ENCODE measurements around the gene USP21.
A peak's percentile ranks its signal among the peaks of the same experiment; 100 is the strongest.

The USP21 gene

GRCh38 chr1:161172776-161173376, 13.6 kb downstream of the USP21 start:
- no peak for TF ChIP-seq CTCF (IDR thresholded peaks at IDR 0.05; ENCODE audit: insufficient read depth, low read length, poor library complexity, severe bottlenecking)
- Histone ChIP-seq H3K36me3 (ENCODE audit: control insufficient read depth, insufficient read depth, low read length) (peaks cover 32% of the 10 kb centered on the region), H3K27me3 (replicated peaks; ENCODE audit: control insufficient read depth, insufficient read depth, low read length) (no peaks in the 10 kb centered on the region), H3K4me3 (replicated peaks; ENCODE audit: low read depth, low read length) (no peak overlapping the region)
- no peak for DNase-seq (ENCODE audit: extremely low read depth, insufficient read length)

DNA sequence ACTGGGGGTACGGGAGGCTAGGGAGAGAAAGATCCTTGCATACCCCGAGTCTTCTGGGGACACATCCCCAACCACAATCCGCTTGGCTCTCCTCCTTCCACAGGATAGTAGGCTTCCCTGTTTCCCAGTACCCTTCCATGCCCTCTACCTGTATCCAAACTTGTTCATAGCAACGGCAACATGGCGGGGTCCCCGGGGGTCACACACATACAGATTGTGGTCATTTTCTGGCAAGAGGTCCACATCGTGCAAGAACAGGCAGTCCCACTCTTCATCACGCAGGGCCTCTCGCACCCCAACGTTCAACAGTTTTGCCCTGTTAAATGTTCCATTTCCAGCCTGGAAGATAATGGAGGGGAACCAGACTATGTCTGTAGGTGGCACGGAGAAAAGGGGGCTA, 14.4 kb downstream of the USP21 start:
- Histone ChIP-seq H3K4me3 (replicated peaks; ENCODE audit: low read depth, low read length) (no peak overlapping the region), H3K27me3 (replicated peaks; ENCODE audit: control insufficient read depth, insufficient read depth, low read length) (no peaks in the 10 kb centered on the region), H3K36me3 (ENCODE audit: control insufficient read depth, insufficient read depth, low read length) (peaks cover 32% of the 10 kb centered on the region)
- no peak for TF ChIP-seq CTCF (IDR thresholded peaks at IDR 0.05; ENCODE audit: insufficient read depth, low read length, poor library complexity, severe bottlenecking)
- DNase-seq (ENCODE audit: extremely low read depth, insufficient read length) = no peak

DNA sequence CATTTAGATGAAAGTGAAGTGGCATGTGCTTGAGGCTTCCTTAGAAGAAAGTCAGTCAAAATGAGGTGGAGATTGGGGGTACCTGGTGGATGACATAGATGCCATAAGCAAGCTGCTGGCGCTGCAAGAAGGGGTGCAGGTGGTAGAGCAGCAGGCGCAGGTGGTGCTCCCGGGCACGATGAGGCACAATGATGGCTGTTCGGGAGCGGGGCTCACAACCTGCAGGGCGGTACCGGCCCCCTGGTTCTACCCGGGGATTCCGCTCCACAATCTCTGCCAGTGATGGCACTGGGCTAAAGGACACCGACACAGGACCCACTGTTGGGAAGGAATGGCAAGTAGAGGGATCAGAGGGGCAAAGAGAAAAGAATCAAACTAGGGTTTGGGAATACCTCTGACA, 15.6 kb downstream of the USP21 start:
- no peak for DNase-seq (ENCODE audit: extremely low read depth, insufficient read length)
- no peak for TF ChIP-seq CTCF (IDR thresholded peaks at IDR 0.05; ENCODE audit: insufficient read depth, low read length, poor library complexity, severe bottlenecking)
- H3K4me3 ChIP-seq (replicated peaks; ENCODE audit: low read depth, low read length) = no peak overlapping the region
- H3K36me3 ChIP-seq (ENCODE audit: control insufficient read depth, insufficient read depth, low read length) = peaks cover 32% of the 10 kb centered on the region
- H3K27me3 ChIP-seq (replicated peaks; ENCODE audit: control insufficient read depth, insufficient read depth, low read length) = no peaks in the 10 kb centered on the region

DNA sequence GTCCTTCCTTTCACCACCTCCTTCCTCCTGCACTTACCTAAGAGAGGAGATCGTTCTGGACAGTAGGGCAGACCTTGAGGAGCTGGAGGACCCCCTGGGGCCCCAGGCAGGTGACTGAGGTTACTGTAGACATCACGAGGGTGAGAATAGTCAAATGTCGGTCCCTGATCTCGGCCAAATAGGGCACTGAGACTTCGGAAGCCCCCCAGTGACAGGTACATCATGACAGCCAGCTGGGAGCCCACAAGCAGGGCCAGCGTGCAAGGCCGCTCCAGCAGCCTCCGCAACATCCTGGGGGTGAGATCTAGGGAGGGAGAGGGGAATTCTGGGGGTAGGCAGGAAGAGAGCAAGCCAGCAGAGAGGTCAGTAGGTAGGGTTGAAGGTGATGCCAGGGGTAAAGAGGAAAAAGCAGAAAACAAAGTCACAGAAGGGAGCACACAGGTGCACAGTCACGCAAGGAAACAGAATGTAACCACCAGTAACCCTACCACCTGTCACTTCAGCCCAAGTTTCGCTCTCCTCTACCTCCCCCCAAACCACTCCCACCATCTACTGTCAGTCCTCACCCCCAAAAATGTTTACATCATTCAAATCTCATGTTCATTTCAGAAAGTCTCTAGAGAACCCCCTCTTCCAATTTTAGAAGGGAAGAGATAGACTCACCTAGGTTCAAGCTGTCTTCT, 16.6 kb downstream of the USP21 start:
- Histone ChIP-seq H3K4me3 (replicated peaks; ENCODE audit: low read depth, low read length) (peak overlapping the region; percentile 77), H3K36me3 (ENCODE audit: control insufficient read depth, insufficient read depth, low read length) (peaks cover 27% of the 10 kb centered on the region)
- TF ChIP-seq CTCF (IDR thresholded peaks at IDR 0.05; ENCODE audit: insufficient read depth, low read length, poor library complexity, severe bottlenecking) = no peak

DNA sequence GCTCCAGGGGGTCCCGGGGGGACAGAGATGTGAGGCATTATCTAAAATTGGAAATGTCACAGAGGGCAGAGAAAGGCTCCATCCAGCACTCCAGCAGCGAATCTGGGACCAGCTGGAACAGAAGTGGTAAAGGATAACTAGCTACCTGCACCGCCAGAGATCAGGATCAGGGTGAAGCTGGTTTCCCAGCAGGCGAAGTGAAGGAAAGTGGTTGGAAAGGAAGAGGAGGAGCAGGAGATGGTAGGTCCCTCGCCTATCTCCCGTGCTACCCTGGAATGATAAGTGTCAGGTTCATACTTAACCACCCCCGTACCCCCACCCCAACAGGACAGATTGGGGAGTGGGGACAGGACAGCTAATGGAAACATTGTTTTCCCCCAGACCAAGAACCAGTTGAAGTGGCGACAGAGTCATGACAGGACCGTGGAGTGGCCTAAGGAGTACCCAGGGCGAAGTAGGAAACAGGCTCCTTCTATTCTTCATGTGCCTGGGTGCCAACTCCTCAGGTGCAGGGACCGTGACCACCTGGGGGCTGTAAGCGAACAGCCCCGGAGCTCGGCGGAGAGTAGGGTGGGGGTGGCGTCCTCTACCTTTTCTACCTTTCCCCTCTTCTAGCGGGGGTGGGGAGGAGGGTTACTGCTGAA, 17.3 kb downstream of the USP21 start:
- Histone ChIP-seq H3K27me3 (replicated peaks; ENCODE audit: control insufficient read depth, insufficient read depth, low read length) (no peaks in the 10 kb centered on the region), H3K36me3 (ENCODE audit: control insufficient read depth, insufficient read depth, low read length) (peaks cover 21% of the 10 kb centered on the region), H3K4me3 (replicated peaks; ENCODE audit: low read depth, low read length) (peak overlapping the region; percentile 77)
- no peak for TF ChIP-seq CTCF (IDR thresholded peaks at IDR 0.05; ENCODE audit: insufficient read depth, low read length, poor library complexity, severe bottlenecking)
- no peak for DNase-seq (ENCODE audit: extremely low read depth, insufficient read length)

More for the DNA sequence above, 16.6 kb downstream of the USP21 start:
- no peak for DNase-seq (ENCODE audit: extremely low read depth, insufficient read length)
- no peaks in the 10 kb centered on the region for H3K27me3 ChIP-seq (replicated peaks; ENCODE audit: control insufficient read depth, insufficient read depth, low read length)
